LNCAP (cell line): ENCODE results near the gene SLC16A8.

Experiments used
- TF ChIP-seq, protein P1 (sequence below): fragments of 450-650 bp; IDR thresholded peaks from 2 replicates; pipeline ENCODE4 v1.5.1; 2017; ENCODE audit warnings: mild to moderate bottlenecking

The SLC16A8 gene

DNA sequence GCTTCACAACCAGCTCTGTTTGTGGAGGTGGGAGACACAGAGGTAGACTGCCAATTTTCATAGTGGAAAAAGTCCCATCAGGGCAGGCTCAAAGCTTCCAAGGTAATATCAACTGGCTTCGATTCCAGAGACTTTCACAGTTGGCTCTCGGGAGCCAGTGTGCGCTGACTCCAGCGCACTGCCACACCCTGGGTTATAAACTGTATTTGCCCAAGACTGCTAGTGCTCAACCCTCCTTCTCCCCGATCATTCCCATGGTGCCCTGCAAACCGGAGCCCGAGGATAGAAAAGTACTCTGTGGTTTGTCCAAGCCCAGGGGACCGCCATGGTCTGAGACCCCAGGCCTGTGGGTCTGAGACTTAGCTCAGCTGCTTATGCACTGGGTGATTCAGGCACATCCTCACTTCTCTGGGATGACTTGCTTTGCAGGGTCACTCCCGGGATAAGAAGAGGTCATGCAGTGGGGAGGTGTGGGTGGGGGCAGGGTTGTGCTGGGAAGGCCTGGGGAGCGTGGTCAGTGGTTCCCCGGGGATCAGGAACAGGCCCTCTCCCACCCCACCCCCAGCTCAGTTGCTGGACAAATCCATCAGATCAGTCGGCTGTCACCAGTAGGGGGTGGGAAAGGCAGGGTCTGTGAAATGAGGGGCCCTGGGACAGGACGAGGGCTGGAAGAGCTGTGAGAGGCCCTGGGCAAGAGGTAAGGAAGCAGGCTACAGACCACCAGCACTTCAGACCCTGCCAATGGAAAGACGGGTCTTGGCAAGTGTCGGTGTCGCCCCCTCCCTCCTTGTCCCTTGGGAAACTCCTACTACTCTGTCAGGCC is 53.5 kb downstream of the SLC16A8 start:
- TF ChIP-seq, protein P1, sequence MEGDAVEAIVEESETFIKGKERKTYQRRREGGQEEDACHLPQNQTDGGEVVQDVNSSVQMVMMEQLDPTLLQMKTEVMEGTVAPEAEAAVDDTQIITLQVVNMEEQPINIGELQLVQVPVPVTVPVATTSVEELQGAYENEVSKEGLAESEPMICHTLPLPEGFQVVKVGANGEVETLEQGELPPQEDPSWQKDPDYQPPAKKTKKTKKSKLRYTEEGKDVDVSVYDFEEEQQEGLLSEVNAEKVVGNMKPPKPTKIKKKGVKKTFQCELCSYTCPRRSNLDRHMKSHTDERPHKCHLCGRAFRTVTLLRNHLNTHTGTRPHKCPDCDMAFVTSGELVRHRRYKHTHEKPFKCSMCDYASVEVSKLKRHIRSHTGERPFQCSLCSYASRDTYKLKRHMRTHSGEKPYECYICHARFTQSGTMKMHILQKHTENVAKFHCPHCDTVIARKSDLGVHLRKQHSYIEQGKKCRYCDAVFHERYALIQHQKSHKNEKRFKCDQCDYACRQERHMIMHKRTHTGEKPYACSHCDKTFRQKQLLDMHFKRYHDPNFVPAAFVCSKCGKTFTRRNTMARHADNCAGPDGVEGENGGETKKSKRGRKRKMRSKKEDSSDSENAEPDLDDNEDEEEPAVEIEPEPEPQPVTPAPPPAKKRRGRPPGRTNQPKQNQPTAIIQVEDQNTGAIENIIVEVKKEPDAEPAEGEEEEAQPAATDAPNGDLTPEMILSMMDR: no peak

- TF ChIP-seq, protein P1: no peak
Measured at GRCh38 chr22:38029901-38030300, 54.1 kb downstream of the SLC16A8 start.

GRCh38 chr22:38029370-38029769 is 54.6 kb downstream of the SLC16A8 start:
- TF ChIP-seq, protein P1: no peak

DNA sequence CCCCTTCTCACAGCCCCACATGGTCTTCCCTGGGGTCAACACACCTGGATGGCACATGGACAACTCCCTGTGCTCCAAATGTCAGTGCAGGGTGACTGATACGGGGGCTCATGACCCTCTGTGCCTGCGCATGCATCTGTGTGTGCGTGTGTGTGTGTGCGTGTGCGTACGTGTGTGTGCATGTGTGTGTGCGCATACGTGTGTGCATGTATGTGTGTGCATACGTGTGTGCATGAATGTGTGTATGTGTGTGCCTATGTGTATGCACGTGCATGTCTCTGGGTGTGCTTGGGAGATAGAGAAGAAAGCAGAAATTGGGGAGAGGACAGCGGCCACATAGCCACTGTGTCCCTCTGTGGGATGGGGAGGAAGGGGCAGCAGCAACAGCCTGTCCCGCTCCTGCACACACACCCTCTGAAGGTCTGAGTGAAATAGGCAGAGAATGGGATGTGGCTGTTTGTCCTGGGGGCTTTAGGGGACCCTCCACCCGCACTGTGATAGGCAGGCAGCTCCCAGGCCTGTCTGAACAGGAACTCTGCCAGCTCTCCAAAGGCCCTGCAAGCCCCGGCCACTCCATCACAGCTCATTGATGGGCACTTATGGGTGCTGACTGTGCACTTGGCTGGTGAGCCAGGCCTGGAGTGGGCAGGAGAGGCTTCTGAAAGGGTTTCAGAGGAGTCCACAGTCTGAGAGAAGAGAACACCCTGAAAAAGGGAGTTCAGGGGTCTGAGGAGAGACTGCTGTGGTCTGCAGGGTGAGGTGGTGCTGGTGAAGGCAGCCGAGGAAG is 55.4 kb downstream of the SLC16A8 start:
- TF ChIP-seq, protein P1: no peak
